Measurements from ENCODE around the gene CDC42EP4.

DNA sequence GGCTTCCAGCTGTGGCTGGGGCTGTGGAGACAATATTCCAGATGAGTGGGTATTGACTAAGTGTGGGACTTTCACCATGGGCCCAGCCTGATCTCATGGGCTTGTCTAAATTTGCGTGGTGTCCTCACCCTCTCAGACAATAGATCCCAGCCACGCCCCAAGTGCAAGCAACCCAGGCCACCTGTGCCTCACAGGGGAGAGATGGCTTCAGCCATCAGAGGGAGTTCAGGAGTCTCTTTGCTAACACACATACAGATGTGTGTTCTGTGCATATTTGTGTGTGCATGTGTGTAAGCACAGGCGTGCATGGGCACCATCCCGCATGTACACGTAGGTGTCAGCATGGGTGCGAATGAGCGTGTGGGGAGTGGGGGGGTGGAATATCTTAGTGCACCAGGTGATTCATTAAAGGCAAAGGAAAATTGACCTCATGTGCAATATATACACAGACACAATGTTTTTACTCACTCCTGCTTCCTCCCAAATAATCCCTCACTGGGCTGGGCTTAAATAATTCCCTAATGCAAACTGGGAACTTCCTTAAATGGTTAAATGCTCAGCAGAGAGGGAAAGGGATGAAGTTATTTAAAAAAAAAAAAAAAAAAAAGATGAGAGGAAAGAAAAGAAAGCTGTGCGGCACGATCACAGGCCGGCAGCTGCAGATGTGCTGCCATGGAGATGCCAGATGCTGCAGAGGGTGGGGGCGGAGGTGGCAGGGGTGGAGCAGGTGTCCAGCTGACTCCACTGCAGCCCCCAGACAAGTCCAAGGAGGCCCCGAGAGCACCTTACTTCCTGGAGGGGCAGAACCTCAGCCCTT lies 24.0 kb upstream of the CDC42EP4 start:
- TF ChIP-seq, protein P1, sequence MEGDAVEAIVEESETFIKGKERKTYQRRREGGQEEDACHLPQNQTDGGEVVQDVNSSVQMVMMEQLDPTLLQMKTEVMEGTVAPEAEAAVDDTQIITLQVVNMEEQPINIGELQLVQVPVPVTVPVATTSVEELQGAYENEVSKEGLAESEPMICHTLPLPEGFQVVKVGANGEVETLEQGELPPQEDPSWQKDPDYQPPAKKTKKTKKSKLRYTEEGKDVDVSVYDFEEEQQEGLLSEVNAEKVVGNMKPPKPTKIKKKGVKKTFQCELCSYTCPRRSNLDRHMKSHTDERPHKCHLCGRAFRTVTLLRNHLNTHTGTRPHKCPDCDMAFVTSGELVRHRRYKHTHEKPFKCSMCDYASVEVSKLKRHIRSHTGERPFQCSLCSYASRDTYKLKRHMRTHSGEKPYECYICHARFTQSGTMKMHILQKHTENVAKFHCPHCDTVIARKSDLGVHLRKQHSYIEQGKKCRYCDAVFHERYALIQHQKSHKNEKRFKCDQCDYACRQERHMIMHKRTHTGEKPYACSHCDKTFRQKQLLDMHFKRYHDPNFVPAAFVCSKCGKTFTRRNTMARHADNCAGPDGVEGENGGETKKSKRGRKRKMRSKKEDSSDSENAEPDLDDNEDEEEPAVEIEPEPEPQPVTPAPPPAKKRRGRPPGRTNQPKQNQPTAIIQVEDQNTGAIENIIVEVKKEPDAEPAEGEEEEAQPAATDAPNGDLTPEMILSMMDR (IDR thresholded peaks at IDR 0.05; ENCODE audit: low read depth, low read length, poor library complexity, severe bottlenecking) = no peak
- TF ChIP-seq EZH2phosphoT487 (IDR thresholded peaks at IDR 0.05; ENCODE audit: borderline replicate concordance, low read length) = no peak

Data from DOHH2 (cell line).